NOMO-1 (cell line): ENCODE results near the gene SCLY.

Experiments
- DNase-seq, 2 experiments: peaks; one replicate each; lab custom pipeline; 2025; ENCODE audit not compliant: unreplicated experiment in 2 of 2; lab: John Stamatoyannopoulos, UW

SCLY gene

DNA sequence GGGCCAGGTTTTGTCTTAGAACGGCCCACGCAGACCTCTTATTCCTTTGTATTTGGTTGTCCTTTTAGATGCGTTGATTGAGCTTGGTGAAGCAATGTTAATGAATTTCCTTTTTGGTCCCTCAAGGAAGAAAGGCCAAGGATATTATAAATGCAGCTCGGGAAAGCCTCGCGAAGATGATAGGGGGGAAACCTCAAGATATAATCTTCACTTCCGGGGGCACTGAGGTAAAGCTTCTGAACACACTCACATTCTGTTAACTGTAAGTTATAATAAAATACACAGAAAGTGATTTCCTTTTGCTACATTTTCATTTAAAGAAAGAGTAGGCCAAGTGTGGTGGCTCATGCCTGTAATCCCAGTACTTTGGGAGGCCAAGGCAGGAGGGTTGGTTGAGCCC, 7.1 kb downstream of the SCLY start:
- DNase-seq: no peak

GRCh38 chr2:238069021-238069709, 8.4 kb downstream of the SCLY start:
- no peak for DNase-seq

- DNase-seq: no peak
Observed at GRCh38 chr2:238069877-238070276, 9.1 kb downstream of the SCLY start.

GRCh38 chr2:238075397-238075796, 14.6 kb downstream of the SCLY start:
- DNase-seq: no peak

GRCh38 chr2:238077292-238077691, 16.5 kb downstream of the SCLY start:
- DNase-seq: no peak

GRCh38 chr2:238079874-238080327, 19.1 kb downstream of the SCLY start:
- DNase-seq: no peak

- DNase-seq: no peak
Observed at GRCh38 chr2:238080518-238080917, 19.7 kb downstream of the SCLY start.

GRCh38 chr2:238081150-238081549, 20.3 kb downstream of the SCLY start:
- DNase-seq: no peak

GRCh38 chr2:238081561-238081960, 20.8 kb downstream of the SCLY start:
- no peak for DNase-seq

- DNase-seq: no peak
Observed at GRCh38 chr2:238082151-238082550, 21.4 kb downstream of the SCLY start.

- DNase-seq: no peak
Observed at GRCh38 chr2:238082827-238083226, 22.0 kb downstream of the SCLY start.

GRCh38 chr2:238083919-238084318, 23.1 kb downstream of the SCLY start:
- no peak for DNase-seq

- DNase-seq: no peak
Observed at GRCh38 chr2:238084761-238085160, 24.0 kb downstream of the SCLY start.

- DNase-seq: no peak
Observed at GRCh38 chr2:238085899-238086298, 25.1 kb downstream of the SCLY start.

- DNase-seq: peak in 1 of 2 experiments; percentile 68
Observed at GRCh38 chr2:238087211-238087610, 26.4 kb downstream of the SCLY start.

DNA sequence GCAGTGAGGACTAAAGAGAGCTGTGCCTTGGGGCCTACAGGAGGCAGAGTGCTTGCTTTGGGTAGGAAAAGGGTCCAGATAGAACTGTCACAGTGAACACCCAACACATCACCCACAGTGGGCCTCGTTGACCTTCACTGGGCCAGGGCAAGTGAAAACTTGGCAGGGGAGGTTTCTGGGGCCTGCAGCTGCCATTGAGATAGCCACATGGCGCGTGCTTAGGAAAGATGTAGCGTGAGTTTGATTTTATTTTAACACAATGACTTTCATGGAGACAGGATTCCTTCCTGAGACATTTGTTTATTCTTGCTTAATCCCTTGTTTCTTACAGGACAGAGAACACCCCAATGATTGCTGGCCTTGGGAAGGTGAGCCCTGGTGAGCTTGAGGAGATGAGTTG, 30.1 kb downstream of the SCLY start:
- no peak for DNase-seq

DNA sequence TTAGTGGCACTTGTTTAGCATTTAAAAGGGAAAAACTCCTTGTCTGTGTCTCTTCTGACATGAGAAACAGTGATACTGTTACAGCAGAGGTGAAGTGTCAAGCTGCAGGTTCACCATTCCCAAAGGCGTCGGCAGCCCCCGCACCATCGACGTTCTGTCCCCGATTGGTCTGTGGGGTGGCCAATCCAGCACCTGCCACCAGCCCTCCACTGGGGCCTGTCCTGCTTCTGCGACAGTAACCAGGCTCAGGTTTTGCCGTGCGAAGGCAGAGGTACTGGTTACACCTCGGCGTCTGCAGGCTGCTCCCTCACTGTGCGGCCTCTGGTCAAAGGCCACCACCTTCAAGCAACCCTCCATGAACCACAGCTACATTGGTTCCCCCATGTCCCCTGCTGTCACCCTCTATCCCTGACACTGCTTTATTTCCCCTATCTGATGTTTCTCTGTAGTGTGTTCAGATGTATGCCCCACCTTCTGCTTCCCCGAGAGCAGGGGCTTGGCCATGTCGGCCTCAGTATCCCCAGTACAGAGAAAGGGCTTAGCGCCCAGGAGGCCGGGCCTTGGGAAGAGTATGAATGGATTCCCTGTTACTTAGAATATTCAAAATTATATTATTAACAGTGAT, 30.7 kb downstream of the SCLY start:
- no peak for DNase-seq

DNA sequence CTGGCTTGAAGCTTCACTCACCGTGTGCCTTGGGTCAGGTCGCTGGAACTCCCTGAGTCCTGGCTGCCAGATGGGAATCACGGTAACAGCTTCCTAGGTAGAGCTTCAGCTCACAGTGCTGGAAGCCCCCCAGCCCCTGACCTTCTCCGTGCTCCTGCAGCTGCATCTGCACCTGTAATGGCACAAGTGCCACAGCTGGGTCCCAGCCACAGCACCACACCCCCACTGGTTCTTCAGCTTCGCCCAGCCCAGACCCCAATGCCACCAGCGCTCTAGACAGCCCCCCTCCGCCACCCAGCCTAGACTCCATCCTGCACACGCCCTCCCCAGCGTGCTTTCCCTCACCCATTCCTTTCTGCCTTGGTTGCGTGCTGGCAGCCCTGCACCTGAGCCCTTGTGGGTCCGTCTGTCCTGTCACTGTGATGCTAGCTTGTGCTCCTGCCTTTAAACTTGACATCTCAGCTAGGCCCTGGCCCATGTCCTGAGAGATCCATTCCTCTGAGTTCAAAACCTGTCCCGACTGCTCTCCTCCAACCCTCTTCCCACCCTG, 31.8 kb downstream of the SCLY start:
- no peak for DNase-seq

DNA sequence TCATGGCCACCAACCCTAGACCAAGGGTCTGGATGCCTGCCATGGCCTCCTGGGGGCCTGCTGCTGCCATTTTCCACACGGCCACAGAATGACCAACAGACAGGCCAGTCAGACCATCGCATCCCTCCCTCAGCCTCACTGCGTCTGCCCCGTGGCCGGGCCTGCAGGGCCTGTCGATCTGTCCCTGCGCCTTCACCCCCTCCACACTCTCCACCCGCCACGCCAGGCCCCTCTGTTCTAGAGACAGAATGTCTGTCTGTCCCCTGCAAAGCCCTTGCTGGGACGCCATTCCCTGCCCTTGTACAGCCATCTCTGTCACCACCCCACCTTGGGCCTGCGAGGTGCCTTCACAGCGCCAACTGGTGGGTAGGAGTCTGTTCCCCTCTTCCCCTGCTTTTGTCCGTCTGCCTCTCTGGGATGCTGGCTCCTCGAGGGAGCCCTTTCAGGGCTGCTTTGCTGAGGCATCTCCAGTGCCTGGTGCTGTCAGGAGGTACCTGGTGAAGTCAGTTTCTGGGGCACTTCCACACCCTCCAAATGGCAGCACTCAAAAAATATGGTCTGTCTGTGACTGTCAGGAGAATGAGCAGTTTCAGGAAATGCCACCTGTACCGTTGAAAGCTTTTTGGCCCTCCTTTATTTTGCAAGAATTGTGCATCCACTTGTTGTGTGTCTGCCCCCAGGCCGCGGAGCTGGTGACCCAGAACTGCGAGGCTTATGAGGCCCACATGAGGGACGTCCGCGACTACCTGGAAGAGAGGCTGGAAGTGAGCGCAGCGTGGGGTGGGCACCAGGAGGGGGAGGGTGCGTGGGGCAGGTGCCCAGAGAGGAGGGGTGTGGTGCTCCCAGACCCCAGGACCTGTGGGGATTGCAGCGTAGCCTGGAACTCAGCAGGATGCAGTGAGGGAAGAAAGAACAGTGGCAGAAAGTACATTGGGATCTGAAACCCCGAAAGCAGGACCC, 32.7 kb downstream of the SCLY start:
- DNase-seq: no peak

GRCh38 chr2:238094438-238095022, 33.7 kb downstream of the SCLY start:
- DNase-seq: no peak

DNA sequence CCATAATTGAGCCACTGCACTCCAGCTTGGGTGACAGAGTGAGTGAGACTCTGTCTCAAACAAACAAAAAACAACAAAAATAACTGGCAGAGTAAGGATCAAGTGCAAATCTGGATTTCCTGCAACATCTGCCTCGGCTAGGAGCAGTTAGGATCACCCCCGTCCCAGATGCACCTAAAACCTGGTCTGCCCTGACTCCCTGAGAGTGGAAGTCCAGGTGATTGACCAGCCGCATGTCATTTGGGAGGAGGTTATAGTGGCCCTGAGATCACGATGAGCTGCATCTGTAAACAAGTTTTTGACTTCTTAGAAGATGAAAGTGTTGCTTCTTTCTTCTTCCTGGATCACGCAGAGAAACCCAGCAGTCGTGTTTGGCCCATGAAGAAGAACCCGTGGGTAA, 34.3 kb downstream of the SCLY start:
- DNase-seq: no peak
